OCI-LY1 (cell line): Measurements from ENCODE around the gene EGFL7.

Experiments
- H2AFZ ChIP-seq: fragments of 200-600 bp; sonication (generic), shearing (Covaris generic); 2 replicates; pipeline ENCODE4 v1.6.0; 2014; ENCODE audit warnings: antibody characterized with exemption, mild to moderate bottlenecking, low read length
- H3F3A ChIP-seq: fragments of 200-600 bp; sonication (generic), shearing (Covaris generic); 2 replicates; pipeline ENCODE4 v1.6.0; 2014; ENCODE audit warnings: mild to moderate bottlenecking, antibody characterized with exemption, low read length, moderate library complexity; ENCODE audit not compliant: insufficient read depth
- H3K27ac ChIP-seq: fragments of 200-600 bp; sonication (generic); 2 replicates; pipeline ENCODE4 v1.5.1; 2014; ENCODE audit warnings: low read length, mixed run types, mild to moderate bottlenecking, low read depth; ENCODE audit not compliant: poor library complexity, severe bottlenecking
- H3K27me3 ChIP-seq: fragments of 200-600 bp; sonication (generic); 2 replicates; pipeline ENCODE4 v1.6.0; 2014; ENCODE audit warnings: antibody characterized with exemption, mild to moderate bottlenecking, low read length, moderate library complexity; ENCODE audit not compliant: insufficient read depth
- H3K36me3 ChIP-seq: fragments of 200-600 bp; sonication (generic); 2 replicates; pipeline ENCODE4 v1.6.1; 2014; ENCODE audit warnings: mild to moderate bottlenecking, antibody characterized with exemption, low read length, moderate library complexity, mixed read lengths; ENCODE audit not compliant: insufficient read depth
- H3K4me1 ChIP-seq: fragments of 200-600 bp; sonication (generic); 2 replicates; pipeline ENCODE4 v1.5.1; 2014; ENCODE audit warnings: mild to moderate bottlenecking, low read length, moderate library complexity; ENCODE audit not compliant: insufficient read depth, severe bottlenecking
- H3K4me2 ChIP-seq: fragments of 200-600 bp; sonication (generic), shearing (Covaris generic); 2 replicates; pipeline ENCODE4 v1.6.1; 2014; ENCODE audit warnings: low read length
- H3K4me3 ChIP-seq: fragments of 200-600 bp; sonication (generic); 2 replicates; pipeline ENCODE4 v1.5.1; 2014; ENCODE audit warnings: low read length, low read depth, mild to moderate bottlenecking, mixed read lengths; ENCODE audit not compliant: poor library complexity, severe bottlenecking
- H3K79me2 ChIP-seq: fragments of 200-600 bp; shearing (Covaris generic); 2 replicates; pipeline ENCODE4 v1.6.1; 2016; ENCODE audit warnings: mixed run types, low read length, mixed read lengths; ENCODE audit not compliant: insufficient read depth
- H3K9ac ChIP-seq: fragments of 200-600 bp; sonication (generic), shearing (Covaris generic); 2 replicates; pipeline ENCODE4 v1.6.1; 2014; ENCODE audit warnings: mild to moderate bottlenecking, low read length, mixed read lengths
- H3K9me2 ChIP-seq: fragments of 200-600 bp; sonication (generic), shearing (Covaris generic); 2 replicates; pipeline ENCODE4 v1.6.1; 2014; ENCODE audit warnings: low read depth, mild to moderate bottlenecking, low read length, mixed read lengths
- H3K9me3 ChIP-seq: fragments of 200-600 bp; shearing (Covaris generic); 2 replicates; pipeline ENCODE4 v1.6.1; 2014; ENCODE audit warnings: low read length, mixed read lengths
- H4K20me1 ChIP-seq: fragments of 200-600 bp; sonication (generic), shearing (Covaris generic); 2 replicates; pipeline ENCODE4 v1.6.0; 2016; ENCODE audit warnings: mild to moderate bottlenecking, low read length; ENCODE audit not compliant: insufficient read depth
- EZH2 ChIP-seq: fragments of 200-600 bp; sonication (generic), shearing (Covaris generic); IDR thresholded peaks from 2 replicates; pipeline ENCODE4 v1.8.0; 2017; ENCODE audit warnings: borderline replicate concordance, mixed run types, mild to moderate bottlenecking, antibody characterized with exemption, low read length, moderate library complexity, mixed read lengths
- TF ChIP-seq, protein P1 (sequence below): fragments of 200-600 bp; sonication (generic), shearing (Covaris generic); IDR thresholded peaks from 2 replicates; pipeline ENCODE4 v1.5.1; 2017; ENCODE audit warnings: mild to moderate bottlenecking, antibody characterized with exemption, low read length, moderate library complexity, mixed read lengths

The EGFL7 gene

DNA sequence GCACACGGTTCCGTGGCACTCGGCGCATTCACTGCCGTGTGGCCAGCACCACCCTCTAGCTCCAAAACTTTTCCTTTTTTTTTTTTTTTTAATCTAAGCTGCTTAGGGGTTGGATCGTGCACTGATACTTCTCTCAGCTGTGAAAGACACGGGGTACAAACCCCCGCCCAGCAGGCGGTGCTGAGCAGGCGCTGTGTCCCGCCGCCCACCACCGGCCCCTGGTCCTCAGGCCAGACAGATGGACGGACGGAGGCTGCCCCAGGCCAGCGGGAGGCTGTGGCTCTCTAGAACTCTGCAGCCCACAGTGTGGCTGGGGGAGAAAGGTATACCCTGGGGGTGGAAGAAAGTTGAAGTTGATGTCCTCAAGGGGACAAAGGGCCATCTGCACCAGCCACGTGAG lies 18.3 kb downstream of the EGFL7 start:
- no peaks in the 10 kb centered on the region for H3F3A ChIP-seq
- H2AFZ ChIP-seq: no peak overlapping the region
- H3K36me3 ChIP-seq: no peaks in the 10 kb centered on the region
- no peaks in the 10 kb centered on the region for H4K20me1 ChIP-seq
- H3K9ac ChIP-seq: no peak overlapping the region
- no peak overlapping the region for H3K4me3 ChIP-seq
- no peaks in the 10 kb centered on the region for H3K79me2 ChIP-seq
- H3K4me2 ChIP-seq: no peak overlapping the region
- no peaks in the 10 kb centered on the region for H3K9me2 ChIP-seq
- no peaks in the 10 kb centered on the region for H3K4me1 ChIP-seq
- no peak for TF ChIP-seq EZH2
- TF ChIP-seq, protein P1, sequence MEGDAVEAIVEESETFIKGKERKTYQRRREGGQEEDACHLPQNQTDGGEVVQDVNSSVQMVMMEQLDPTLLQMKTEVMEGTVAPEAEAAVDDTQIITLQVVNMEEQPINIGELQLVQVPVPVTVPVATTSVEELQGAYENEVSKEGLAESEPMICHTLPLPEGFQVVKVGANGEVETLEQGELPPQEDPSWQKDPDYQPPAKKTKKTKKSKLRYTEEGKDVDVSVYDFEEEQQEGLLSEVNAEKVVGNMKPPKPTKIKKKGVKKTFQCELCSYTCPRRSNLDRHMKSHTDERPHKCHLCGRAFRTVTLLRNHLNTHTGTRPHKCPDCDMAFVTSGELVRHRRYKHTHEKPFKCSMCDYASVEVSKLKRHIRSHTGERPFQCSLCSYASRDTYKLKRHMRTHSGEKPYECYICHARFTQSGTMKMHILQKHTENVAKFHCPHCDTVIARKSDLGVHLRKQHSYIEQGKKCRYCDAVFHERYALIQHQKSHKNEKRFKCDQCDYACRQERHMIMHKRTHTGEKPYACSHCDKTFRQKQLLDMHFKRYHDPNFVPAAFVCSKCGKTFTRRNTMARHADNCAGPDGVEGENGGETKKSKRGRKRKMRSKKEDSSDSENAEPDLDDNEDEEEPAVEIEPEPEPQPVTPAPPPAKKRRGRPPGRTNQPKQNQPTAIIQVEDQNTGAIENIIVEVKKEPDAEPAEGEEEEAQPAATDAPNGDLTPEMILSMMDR: no peak
- 0 out of 2 replicates have a peak, but pooled peaks cover 15% of the 10 kb centered on the region for H3K27me3 ChIP-seq
- H3K9me3 ChIP-seq: no peaks in the 10 kb centered on the region
- no peak overlapping the region for H3K27ac ChIP-seq

DNA sequence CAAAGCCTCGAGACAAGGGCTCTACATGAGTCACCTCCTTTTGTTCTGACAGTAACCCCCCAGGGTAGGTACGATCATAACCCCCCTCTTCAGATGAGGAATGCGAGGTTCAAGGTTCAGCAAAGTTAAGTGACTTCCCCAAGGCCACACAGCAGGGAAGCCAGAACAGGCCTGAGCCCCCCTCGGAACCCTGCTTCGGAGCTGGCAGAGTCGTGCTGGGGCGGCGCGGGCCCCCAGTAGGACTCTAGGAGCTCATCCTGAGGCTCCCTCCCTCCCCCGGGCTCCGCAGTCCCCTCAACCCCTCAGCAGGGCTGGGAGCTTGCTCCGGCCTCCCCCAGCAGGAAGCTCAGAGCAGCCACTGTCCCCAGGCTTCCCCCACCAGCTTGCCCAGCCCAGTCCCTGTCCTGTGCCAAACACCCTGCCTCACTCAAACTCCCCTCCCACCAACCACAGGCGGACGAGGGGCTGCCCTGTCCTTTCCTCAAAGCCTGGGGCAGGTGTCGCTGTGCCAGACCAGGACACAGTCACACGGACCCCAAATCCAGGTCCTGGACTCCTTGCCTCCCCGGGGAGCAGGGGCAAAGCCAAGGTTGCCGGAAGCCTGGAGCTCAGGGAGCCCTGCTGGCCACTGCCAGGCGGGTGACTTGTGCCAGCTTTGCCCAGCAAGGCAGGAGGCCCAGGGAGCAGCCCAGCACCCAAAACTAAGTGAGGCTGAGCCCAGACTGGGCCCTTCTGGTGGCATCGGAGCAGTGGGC lies 19.4 kb downstream of the EGFL7 start:
- H2AFZ ChIP-seq: no peak overlapping the region
- H3K4me1 ChIP-seq: peaks cover 7% of the 10 kb centered on the region
- no peak overlapping the region for H3K9ac ChIP-seq
- no peaks in the 10 kb centered on the region for H3K9me2 ChIP-seq
- TF ChIP-seq, protein P1: no peak
- no peak for TF ChIP-seq EZH2
- H3F3A ChIP-seq: no peaks in the 10 kb centered on the region
- H3K79me2 ChIP-seq: no peaks in the 10 kb centered on the region
- no peaks in the 10 kb centered on the region for H3K36me3 ChIP-seq
- no peaks in the 10 kb centered on the region for H4K20me1 ChIP-seq
- H3K9me3 ChIP-seq: no peaks in the 10 kb centered on the region
- 0 out of 2 replicates have a peak, but pooled peaks cover 15% of the 10 kb centered on the region for H3K27me3 ChIP-seq
- H3K4me3 ChIP-seq: no peak overlapping the region
- H3K27ac ChIP-seq: no peak overlapping the region
- H3K4me2 ChIP-seq: no peak overlapping the region

DNA sequence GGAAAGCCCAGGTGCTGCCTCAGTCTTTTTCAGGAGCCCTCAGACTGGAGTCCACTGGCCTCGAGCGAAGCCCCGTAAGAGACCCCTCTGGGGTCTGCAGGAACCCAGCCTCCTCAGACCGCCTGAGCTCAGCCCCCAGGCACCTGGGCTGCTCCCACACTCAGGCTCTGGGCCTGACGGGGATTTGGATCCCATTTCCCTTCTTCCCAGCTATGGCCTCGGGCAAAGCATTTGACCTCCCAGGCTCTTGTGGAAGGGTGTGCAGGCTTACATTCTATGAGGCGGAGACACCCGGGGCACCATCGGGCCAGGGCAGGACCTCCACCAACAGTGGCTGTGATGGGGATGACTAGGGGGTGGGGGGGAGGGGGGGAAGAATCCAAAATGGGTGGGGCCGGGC lies 20.0 kb downstream of the EGFL7 start:
- H3K36me3 ChIP-seq: no peaks in the 10 kb centered on the region
- no peaks in the 10 kb centered on the region for H3K79me2 ChIP-seq
- no peak overlapping the region for H3K9ac ChIP-seq
- peaks cover 16% of the 10 kb centered on the region; the same call in 1 of the 2 replicates for H3K27me3 ChIP-seq
- H3K27ac ChIP-seq: no peak overlapping the region
- H2AFZ ChIP-seq: no peak overlapping the region
- no peaks in the 10 kb centered on the region for H3K9me2 ChIP-seq
- H3K4me2 ChIP-seq: no peak overlapping the region
- no peaks in the 10 kb centered on the region for H4K20me1 ChIP-seq
- peaks cover 7% of the 10 kb centered on the region for H3K4me1 ChIP-seq
- H3F3A ChIP-seq: no peaks in the 10 kb centered on the region
- H3K9me3 ChIP-seq: no peaks in the 10 kb centered on the region
- no peak for TF ChIP-seq EZH2
- TF ChIP-seq, protein P1: no peak
- H3K4me3 ChIP-seq: no peak overlapping the region
